ENCODE results near the gene KLHDC8A.

The KLHDC8A gene

GRCh38 chr1:205294175-205294917 lies 62.4 kb downstream of the KLHDC8A start:
- no peak for DNase-seq (ENCODE audit: low read depth)
- no peak overlapping the region for H3K4me3 ChIP-seq (ENCODE audit: low read depth, low read length)
- TF ChIP-seq, protein P1, sequence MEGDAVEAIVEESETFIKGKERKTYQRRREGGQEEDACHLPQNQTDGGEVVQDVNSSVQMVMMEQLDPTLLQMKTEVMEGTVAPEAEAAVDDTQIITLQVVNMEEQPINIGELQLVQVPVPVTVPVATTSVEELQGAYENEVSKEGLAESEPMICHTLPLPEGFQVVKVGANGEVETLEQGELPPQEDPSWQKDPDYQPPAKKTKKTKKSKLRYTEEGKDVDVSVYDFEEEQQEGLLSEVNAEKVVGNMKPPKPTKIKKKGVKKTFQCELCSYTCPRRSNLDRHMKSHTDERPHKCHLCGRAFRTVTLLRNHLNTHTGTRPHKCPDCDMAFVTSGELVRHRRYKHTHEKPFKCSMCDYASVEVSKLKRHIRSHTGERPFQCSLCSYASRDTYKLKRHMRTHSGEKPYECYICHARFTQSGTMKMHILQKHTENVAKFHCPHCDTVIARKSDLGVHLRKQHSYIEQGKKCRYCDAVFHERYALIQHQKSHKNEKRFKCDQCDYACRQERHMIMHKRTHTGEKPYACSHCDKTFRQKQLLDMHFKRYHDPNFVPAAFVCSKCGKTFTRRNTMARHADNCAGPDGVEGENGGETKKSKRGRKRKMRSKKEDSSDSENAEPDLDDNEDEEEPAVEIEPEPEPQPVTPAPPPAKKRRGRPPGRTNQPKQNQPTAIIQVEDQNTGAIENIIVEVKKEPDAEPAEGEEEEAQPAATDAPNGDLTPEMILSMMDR (IDR thresholded peaks at IDR 0.05; ENCODE audit: low read depth, low read length, missing control alignments): no peak

DNA sequence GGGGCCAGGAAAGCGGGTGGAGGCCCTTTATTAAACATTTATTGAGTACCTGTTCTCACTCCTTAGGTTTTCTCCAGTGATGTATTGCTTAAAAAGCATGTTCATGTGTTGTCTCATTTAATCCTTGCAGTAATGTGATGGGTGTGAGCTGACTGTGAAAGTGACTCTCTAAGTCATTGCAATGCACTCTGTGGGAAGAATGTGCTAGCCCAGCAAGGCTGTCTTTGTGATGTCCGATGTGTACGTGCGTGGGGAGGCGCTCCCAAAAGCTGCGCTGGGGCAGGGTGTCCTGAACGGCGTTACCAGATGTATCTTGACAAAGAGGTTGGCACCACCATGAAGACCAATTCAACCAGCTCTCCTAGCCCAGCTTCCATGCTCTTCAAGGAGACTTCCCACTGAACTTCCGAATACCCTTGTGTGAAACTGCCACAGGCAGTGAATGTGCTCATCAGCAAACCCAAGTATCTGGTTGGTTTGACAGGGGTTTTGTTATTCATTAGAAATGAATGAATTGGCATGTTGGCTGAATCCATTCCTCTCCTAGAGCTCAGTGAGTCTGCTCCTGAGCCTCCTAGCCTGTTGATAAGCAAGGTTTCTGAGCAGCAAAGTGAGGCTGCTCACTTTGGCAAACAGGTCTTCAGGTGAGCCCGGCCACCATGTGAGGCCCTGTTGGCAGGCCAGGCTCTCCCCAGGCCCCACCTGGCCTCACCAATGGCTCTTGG lies 63.2 kb downstream of the KLHDC8A start:
- no peak for DNase-seq (ENCODE audit: low read depth)
- H3K4me3 ChIP-seq (ENCODE audit: low read depth, low read length): no peak overlapping the region
- TF ChIP-seq, protein P1 (IDR thresholded peaks at IDR 0.05; ENCODE audit: low read depth, low read length, missing control alignments): no peak

DNA sequence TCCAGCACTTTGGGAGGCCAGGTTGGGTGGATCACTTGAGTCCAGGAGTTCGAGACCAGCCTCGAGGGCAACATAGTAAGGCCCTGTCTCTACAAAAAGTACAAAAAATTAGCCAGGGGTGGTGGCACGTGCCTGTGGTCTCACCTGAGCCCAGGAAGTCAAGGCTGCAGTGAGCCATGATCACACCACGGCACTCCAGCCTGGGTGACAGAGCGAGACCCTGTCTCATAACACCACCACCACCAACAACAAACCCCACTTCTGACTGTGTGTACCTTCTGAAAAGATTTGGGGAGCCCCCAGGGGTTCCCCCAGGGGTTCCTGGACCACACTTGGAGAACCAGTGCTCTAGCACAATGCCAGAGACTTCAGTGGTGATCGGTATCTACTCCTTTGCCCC lies 65.1 kb downstream of the KLHDC8A start:
- DNase-seq (ENCODE audit: low read depth): no peak
- TF ChIP-seq, protein P1 (IDR thresholded peaks at IDR 0.05; ENCODE audit: low read depth, low read length, missing control alignments): no peak
- H3K4me3 ChIP-seq (ENCODE audit: low read depth, low read length): no peak overlapping the region

- TF ChIP-seq, protein P1 (IDR thresholded peaks at IDR 0.05; ENCODE audit: low read depth, low read length, missing control alignments): no peak
- no peak overlapping the region for H3K4me3 ChIP-seq (ENCODE audit: low read depth, low read length)
- peak; percentile 99 for DNase-seq (ENCODE audit: low read depth)
These were observed 68.8 kb downstream of the KLHDC8A start for GRCh38 chr1:205287767-205288559.

GRCh38 chr1:205287076-205287475 lies 69.6 kb downstream of the KLHDC8A start:
- DNase-seq (ENCODE audit: low read depth): no peak
- H3K4me3 ChIP-seq (ENCODE audit: low read depth, low read length): no peak overlapping the region
- TF ChIP-seq, protein P1 (IDR thresholded peaks at IDR 0.05; ENCODE audit: low read depth, low read length, missing control alignments): no peak

- TF ChIP-seq, protein P1 (IDR thresholded peaks at IDR 0.05; ENCODE audit: low read depth, low read length, missing control alignments): no peak
- DNase-seq (ENCODE audit: low read depth): peak; percentile 82
- no peak overlapping the region for H3K4me3 ChIP-seq (ENCODE audit: low read depth, low read length)
These were observed 70.3 kb downstream of the KLHDC8A start for GRCh38 chr1:205286335-205286950.
